Lung (tissue), 12 donors: ENCODE measurements around the gene RDH11. TPM values are rescaled to one million over a fixed set of nuclear protein-coding genes. Genes with fewer than 3 reads are reported as not detected.

Source experiments
- ATAC-seq: fragments of 200-7000 bp; cut with Tn5 transposase; one replicate; pipeline ENCODE4 v1.9.1; 2020; ENCODE audit warnings: moderate number of reproducible peaks; ENCODE audit not compliant: insufficient read depth, low FRiP score
- DNase-seq, 3 donors: peaks; one replicate each; pipeline ENCODE4 v3.0.0-alpha.2; 2013 to 2017
- H3K27ac ChIP-seq, 2 donors: one replicate each; pipeline ENCODE4 v1.5.1; 2013; ENCODE audit warnings: mild to moderate bottlenecking in 2 of 2, moderate library complexity in 2 of 2, control low read depth in 1 of 2, inconsistent platforms in 1 of 2, low read depth in 1 of 2, low read length in 1 of 2
- H3K27me3 ChIP-seq, 3 donors: one replicate each; pipeline ENCODE4 v1.5.1; 2013; ENCODE audit warnings: low read length in 2 of 3; ENCODE audit not compliant: control insufficient read depth in 3 of 3, insufficient read depth in 3 of 3
- H3K36me3 ChIP-seq, 4 donors: one replicate each; pipeline ENCODE4 v1.5.1; 2013; ENCODE audit warnings: low read length in 4 of 4, mild to moderate bottlenecking in 1 of 4, moderate library complexity in 1 of 4; ENCODE audit not compliant: control insufficient read depth in 4 of 4, insufficient read depth in 4 of 4
- H3K4me1 ChIP-seq, 5 donors: one replicate each; pipeline ENCODE4 v1.5.1; 2013; ENCODE audit warnings: low read length in 5 of 5, mild to moderate bottlenecking in 2 of 5, moderate library complexity in 1 of 5; ENCODE audit not compliant: control insufficient read depth in 5 of 5, insufficient read depth in 5 of 5
- H3K4me3 ChIP-seq: one replicate; pipeline ENCODE4 v1.5.1; 2013; ENCODE audit warnings: mild to moderate bottlenecking, control low read depth, moderate library complexity
- H3K9ac ChIP-seq, 2 donors: one replicate each; pipeline ENCODE4 v1.5.1; 2013; ENCODE audit warnings: low read length in 2 of 2, control low read depth in 1 of 2; ENCODE audit not compliant: insufficient read depth in 1 of 2
- H3K9me3 ChIP-seq, 4 donors: one replicate each; pipeline ENCODE4 v1.5.1; 2013; ENCODE audit warnings: low read length in 3 of 4, mild to moderate bottlenecking in 1 of 4, moderate library complexity in 1 of 4; ENCODE audit not compliant: control insufficient read depth in 4 of 4, insufficient read depth in 3 of 4
- whole genome bisulfite sequencing, 2 donors: extraction: QIAGEN DNeasy Blood & Tissue Kit; methylation state at CpG; one replicate each; pipeline ENCODE4 v1.1.7; 2013; 5-methylcytosine and 5-hydroxymethylcytosine counted together
- polyA plus RNA-seq, 2 donors: library from polyadenylated mRNA; stranded (reverse); fragments of 200-250 nt; gene quantifications; one replicate each; pipeline ENCODE4 v1.2.1, GENCODE V29; 2013
- total RNA-seq, 2 donors: library from RNA; depleted of rRNA in 1 of 2; stranded (reverse); fragments of >200 nt in 1 of 2; gene quantifications; one replicate each; pipeline ENCODE4 v1.2.1, GENCODE V29; 2014 to 2021
- TF ChIP-seq, protein P1 (sequence below): IDR thresholded peaks from 2 replicates; pipeline ENCODE4 v1.5.1; 2012; ENCODE audit warnings: mild to moderate bottlenecking; ENCODE audit errors: control extremely low read depth, extremely low read depth
- donor health status: control.
- donor health status: control.
- donor health status: Bipolar disorder and iron deficiency.
- donor health status: healthy.
- donor health status: DM: yes; HTN: yes; CAD: no.

The RDH11 gene
- total and polyA plus RNA-seq, 4 donors: 42.0 to 80.3 (median 67.0) TPM

DNA sequence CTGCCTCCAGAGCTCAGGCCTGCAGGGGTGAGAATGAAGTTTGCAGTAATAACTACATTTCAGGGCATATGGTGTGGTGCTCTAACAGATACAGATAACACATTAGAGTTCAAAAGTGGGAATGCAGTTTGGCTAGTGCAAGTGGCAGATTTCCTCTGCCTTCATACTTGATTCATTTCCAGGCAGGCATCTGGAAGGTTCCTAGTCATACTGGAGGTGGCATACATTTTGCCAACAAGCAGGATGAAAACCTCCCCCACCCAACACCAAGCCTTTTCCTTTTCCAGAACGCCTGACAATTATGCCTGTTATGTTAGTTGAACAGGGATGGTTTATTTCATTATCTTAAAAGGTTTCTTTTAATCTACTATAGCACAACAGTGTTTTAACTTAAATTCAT, 45.4 kb downstream of the RDH11 start:
- Histone ChIP-seq H3K4me1 (peaks cover 0 to 3% (median 0%) of the 10 kb centered on the region in 5 donors), H3K9me3 (no peaks in the 10 kb centered on the region), H3K27ac (peak overlapping the region in 1 of 2 donors; percentile 0), H3K4me3 (no peak overlapping the region), H3K9ac (no peak overlapping the region), H3K36me3 (peaks cover 19 to 47% (median 34%) of the 10 kb centered on the region in 4 donors), H3K27me3 (no peaks in the 10 kb centered on the region)
- no peak for ATAC-seq
- DNase-seq: no peak
- TF ChIP-seq, protein P1, sequence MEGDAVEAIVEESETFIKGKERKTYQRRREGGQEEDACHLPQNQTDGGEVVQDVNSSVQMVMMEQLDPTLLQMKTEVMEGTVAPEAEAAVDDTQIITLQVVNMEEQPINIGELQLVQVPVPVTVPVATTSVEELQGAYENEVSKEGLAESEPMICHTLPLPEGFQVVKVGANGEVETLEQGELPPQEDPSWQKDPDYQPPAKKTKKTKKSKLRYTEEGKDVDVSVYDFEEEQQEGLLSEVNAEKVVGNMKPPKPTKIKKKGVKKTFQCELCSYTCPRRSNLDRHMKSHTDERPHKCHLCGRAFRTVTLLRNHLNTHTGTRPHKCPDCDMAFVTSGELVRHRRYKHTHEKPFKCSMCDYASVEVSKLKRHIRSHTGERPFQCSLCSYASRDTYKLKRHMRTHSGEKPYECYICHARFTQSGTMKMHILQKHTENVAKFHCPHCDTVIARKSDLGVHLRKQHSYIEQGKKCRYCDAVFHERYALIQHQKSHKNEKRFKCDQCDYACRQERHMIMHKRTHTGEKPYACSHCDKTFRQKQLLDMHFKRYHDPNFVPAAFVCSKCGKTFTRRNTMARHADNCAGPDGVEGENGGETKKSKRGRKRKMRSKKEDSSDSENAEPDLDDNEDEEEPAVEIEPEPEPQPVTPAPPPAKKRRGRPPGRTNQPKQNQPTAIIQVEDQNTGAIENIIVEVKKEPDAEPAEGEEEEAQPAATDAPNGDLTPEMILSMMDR: no peak
- 83 to 89% methylated on average over 1 of the region's 1 CpG for WGBS, 2 donors

DNA sequence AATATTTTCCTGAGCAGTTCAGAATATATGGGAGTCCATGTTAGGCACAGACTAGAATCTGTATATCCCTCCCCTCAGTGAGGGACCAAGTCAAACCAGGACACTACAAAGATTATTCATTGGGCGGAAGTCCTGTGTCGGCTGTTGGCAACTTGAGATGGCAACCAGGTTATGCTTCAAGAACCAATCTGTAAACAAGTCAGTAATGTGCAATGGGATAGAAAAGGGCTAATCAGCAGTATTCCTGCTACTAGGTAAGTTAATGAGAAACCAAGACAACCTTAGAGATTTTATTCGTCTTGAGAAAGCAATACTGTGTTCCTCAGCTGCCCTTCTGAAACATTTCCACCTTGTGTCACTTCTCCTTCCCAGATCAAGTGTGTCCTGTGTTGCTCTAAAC, 49.4 kb downstream of the RDH11 start:
- H3K9me3 ChIP-seq: no peaks in the 10 kb centered on the region
- no peak overlapping the region for H3K27ac ChIP-seq
- DNase-seq (no peak), ATAC-seq (no peak)
- H3K4me3 ChIP-seq: no peak overlapping the region
- peaks cover 11 to 28% (median 19%) of the 10 kb centered on the region in 4 donors for H3K36me3 ChIP-seq
- H3K9ac ChIP-seq: no peak overlapping the region
- H3K4me1 ChIP-seq: peaks cover 0 to 6% (median 0%) of the 10 kb centered on the region in 5 donors
- H3K27me3 ChIP-seq: no peaks in the 10 kb centered on the region
- 91 to 94% methylated on average over 3 of the region's 3 CpGs for WGBS, 2 donors
- TF ChIP-seq, protein P1: no peak

DNA sequence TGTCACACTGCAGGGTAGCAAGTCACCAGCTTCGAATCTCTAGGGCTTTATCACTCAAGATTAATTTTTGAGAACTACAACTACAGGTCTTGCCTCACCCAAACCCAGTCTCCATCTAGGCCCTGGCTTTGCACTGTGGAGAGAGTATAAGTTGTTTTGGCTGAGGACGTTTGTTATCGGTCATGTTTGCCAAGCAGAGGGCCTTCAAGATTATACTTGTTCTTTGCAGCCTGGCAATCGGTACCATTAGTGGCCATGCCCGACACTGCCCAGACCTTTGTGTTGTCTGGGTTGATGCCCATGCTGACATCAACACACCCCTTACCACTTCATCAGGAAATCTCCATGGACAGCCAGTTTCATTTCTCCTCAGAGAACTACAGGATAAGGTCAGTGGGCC, 50.1 kb downstream of the RDH11 start:
- TF ChIP-seq, protein P1: no peak
- Histone ChIP-seq H3K9me3 (no peaks in the 10 kb centered on the region), H3K27ac (peak overlapping the region in 1 of 2 donors; percentile 49), H3K27me3 (no peaks in the 10 kb centered on the region), H3K4me1 (peaks cover 0 to 6% (median 0%) of the 10 kb centered on the region in 5 donors), H3K36me3 (peaks cover 4 to 26% (median 14%) of the 10 kb centered on the region in 4 donors), H3K4me3 (no peak overlapping the region), H3K9ac (no peak overlapping the region)
- no peak for ATAC-seq
- WGBS, 2 donors: 83 to 92% methylated on average over 5 of the region's 5 CpGs
- DNase-seq: no peak

DNA sequence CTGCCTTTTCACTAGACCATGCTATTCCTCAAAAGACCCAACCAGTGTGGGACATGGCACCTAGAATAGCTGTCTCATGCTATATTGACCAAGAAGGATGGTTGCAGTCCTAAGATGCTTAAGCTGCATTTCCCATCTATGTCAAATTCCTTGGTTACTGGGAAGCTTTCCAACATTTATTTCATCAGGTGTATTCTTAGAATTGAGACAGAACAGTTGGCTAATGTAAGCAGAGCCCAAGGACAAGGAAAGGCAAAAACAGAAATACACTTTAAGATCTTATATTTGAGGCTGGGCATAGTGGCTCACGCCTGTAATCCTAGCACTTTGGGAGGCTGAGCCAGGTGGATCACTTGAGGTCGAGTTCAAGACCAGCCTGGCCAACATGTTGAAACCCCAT, 51.1 kb downstream of the RDH11 start:
- TF ChIP-seq, protein P1: no peak

More for the DNA sequence above, 51.1 kb downstream of the RDH11 start:
- peaks cover 0 to 24% (median 7%) of the 10 kb centered on the region in 4 donors for H3K36me3 ChIP-seq
- peaks cover 0 to 6% (median 0%) of the 10 kb centered on the region in 5 donors for H3K4me1 ChIP-seq
- H3K9ac ChIP-seq: no peak overlapping the region
- WGBS, 2 donors: 85 to 89% methylated on average over 2 of the region's 2 CpGs
- H3K4me3 ChIP-seq: no peak overlapping the region
- DNase-seq (no peak), ATAC-seq (no peak)
- H3K9me3 ChIP-seq: no peaks in the 10 kb centered on the region
- H3K27me3 ChIP-seq: no peaks in the 10 kb centered on the region
- peak overlapping the region in 1 of 2 donors; percentile 64 for H3K27ac ChIP-seq
